ENCODE measurements around the gene TEAD1.
A peak's percentile ranks its signal among the peaks of the same experiment; 100 is the strongest.

The TEAD1 gene

GRCh38 chr11:12793065-12793464 is 118.8 kb downstream of the TEAD1 start:
- no peak for DNase-seq

GRCh38 chr11:12793506-12793905 is 119.3 kb downstream of the TEAD1 start:
- no peak for DNase-seq

GRCh38 chr11:12794576-12795230 is 120.5 kb downstream of the TEAD1 start:
- no peak for DNase-seq

- DNase-seq, result no peak
These were observed 123.8 kb downstream of the TEAD1 start for GRCh38 chr11:12797996-12798395.

- no peak for DNase-seq
These were observed 124.4 kb downstream of the TEAD1 start for GRCh38 chr11:12798609-12799011.

GRCh38 chr11:12799334-12799835 is 125.2 kb downstream of the TEAD1 start:
- DNase-seq, result no peak

GRCh38 chr11:12800032-12800671 is 125.9 kb downstream of the TEAD1 start:
- no peak for DNase-seq

- no peak for DNase-seq
These were observed 126.7 kb downstream of the TEAD1 start for GRCh38 chr11:12800871-12801270.

GRCh38 chr11:12801976-12802375 is 127.8 kb downstream of the TEAD1 start:
- no peak for DNase-seq

GRCh38 chr11:12802418-12803085 is 128.3 kb downstream of the TEAD1 start:
- peak; percentile 83 for DNase-seq

- DNase-seq, result no peak
These were observed 129.0 kb downstream of the TEAD1 start for GRCh38 chr11:12803086-12803826.

GRCh38 chr11:12806113-12806512 is 131.9 kb downstream of the TEAD1 start:
- peak; percentile 25 for DNase-seq

GRCh38 chr11:12807621-12808020 is 133.4 kb downstream of the TEAD1 start:
- DNase-seq, result peak; percentile 22

- no peak for DNase-seq
These were observed 134.3 kb downstream of the TEAD1 start for GRCh38 chr11:12808519-12808918.

GRCh38 chr11:12809364-12809763 is 135.1 kb downstream of the TEAD1 start:
- DNase-seq, result no peak

- no peak for DNase-seq
These were observed 135.8 kb downstream of the TEAD1 start for GRCh38 chr11:12809864-12810567.

- no peak for DNase-seq
These were observed 136.3 kb downstream of the TEAD1 start for GRCh38 chr11:12810568-12810894.

GRCh38 chr11:12811861-12812260 is 137.6 kb downstream of the TEAD1 start:
- DNase-seq, result no peak

- DNase-seq, result no peak
These were observed 138.6 kb downstream of the TEAD1 start for GRCh38 chr11:12812849-12813248.

GRCh38 chr11:12813371-12814225 is 139.4 kb downstream of the TEAD1 start:
- DNase-seq, result no peak

GRCh38 chr11:12815129-12815480 is 140.9 kb downstream of the TEAD1 start:
- no peak for DNase-seq

GRCh38 chr11:12815931-12816494 is 141.8 kb downstream of the TEAD1 start:
- no peak for DNase-seq
